ENCODE results near the gene ATL2.
"Not testable (repeated sequence)": the region's sequence is repeated elsewhere in the genome, so short reads cannot be mapped to it uniquely, and the experiment has no call there.

Gene ATL2

DNA sequence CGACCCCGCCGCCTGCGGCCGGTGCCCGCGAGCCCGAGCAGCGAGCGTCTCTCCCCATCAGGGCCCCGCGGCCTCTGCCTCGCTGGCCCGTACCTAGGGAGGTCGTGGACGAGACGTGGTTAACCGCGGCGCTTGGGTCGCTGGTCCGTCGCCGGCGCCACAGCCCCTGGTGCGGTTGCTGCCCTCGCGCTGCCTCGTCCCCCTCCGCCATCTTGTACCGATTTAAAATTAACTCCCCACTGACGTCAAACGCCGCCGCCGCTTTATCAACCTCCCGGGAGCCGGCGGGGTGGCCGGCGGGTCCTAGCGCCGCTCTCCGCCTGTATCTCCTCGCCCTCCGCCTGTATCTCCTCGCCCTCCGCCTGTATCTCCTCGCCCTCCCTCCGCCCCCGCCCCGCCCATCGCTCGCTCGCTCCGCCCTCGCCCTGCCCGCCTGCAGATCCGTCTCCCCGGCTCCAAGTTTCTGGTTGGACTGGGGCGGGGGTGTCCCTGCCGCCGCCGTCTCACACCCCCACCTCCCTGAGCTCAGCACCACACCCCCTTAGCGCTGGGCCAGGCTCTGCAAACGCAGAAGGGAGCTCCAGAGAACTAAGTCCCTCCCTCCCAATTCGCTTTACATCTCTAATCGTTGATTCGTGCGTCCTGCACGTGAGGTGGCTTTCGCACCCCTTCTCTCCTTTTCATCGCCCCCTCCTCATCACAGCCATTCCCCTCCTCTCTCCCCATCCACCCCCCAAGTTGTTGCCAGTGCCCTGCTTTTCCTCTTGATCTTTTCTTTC lies at the start of gene ATL2:
ATL2 (minus strand) TSS at position 224 of the 779 bp plus-strand sequence; CDS start at position 211, 13 bp downstream.
- peak; percentile 57 to 97 (median 92) for DNase-seq

DNA sequence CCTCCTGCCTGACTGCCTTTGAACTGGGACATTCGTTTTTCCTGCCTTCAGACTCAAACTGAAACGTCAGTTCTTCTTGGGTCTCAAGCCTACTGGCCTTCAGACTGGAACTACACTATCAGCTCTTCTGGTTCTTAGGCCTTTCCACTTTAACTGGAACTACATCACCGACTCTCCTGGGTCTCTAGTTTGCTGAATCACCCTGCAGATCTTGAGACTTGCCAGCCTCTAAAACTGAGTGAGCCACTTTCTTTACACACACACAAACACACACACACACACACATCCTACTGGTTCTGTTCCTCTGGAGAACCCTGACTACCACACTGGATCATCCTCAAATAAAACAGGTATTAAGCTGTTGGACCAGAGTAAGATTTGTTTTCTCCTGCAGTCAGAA lies 46.7 kb upstream of the ATL2 start:
- no peak for DNase-seq

DNA sequence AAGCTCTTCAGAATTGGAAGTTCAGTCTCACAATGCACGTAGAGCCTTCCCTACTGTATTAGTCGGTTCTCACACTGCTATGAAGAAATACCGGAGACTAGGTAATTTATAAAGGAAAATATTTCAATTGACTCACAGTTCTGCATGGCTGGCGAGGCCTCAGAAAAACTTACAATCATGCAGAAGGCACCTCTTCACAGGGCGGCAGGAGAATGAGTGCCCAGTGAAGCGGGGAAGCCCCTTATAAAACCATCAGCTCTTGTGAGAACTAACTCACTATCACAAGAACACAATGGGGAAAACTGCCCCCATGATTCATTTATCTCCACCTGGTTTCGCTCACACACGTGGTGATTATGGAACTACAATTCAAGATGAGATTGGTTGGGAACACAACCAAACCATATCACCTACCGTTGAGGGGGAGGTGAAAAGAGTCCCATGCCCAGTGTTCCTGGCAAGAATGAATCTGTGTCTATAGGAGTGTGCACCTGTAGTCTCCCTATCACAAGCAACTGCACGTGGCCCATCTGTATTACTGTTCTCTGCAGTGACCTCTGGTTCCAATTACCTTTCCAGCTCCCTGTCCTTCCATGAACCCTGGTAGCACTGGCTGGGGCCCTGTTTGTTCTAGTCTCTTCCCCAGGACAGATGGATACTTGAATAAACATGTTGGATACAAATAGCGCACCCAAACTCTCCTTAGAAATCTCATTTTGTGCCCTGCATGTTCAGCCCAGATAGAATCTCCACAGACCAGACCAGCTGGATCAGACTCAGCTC lies 44.4 kb upstream of the ATL2 start:
- DNase-seq, result no peak

DNA sequence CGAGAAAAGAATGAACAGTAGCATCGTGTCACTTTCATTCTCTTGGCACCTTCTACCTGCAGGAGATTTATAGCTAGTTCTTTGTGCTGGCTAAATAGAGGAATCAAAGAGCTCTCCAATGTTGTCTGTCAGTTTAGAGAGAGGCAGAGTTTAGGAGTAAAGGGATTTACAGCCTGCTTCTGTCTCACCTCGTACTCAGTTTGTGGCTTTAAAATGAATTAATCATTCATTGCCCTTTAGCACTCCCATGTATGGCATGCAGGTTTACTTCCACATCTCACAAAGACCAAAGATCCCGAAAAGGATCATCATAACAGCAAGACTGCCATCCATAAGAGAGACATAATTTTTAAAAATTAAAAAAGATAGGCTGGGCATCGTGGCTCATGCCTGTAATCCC lies 42.4 kb upstream of the ATL2 start:
- DNase-seq, result no peak

DNA sequence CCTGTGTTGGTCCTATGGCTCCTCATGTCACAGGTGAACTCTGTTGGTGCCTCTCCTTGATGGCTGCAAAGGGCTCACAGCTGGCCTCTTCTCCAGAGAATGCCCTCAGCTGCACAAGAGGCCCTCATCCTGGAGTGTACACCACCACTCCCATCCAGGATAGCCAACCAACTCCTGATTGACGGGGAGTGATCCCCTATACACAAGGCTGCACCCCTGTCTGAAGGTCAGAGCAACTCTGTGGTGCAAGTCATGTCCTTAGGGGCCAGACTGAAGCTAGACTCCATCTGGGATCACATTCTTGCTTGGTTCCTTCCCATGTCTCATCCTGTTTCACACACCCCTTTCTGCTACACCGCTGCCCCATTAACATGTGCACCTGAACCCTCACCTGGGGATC lies 41.7 kb upstream of the ATL2 start:
- DNase-seq, result no peak

DNA sequence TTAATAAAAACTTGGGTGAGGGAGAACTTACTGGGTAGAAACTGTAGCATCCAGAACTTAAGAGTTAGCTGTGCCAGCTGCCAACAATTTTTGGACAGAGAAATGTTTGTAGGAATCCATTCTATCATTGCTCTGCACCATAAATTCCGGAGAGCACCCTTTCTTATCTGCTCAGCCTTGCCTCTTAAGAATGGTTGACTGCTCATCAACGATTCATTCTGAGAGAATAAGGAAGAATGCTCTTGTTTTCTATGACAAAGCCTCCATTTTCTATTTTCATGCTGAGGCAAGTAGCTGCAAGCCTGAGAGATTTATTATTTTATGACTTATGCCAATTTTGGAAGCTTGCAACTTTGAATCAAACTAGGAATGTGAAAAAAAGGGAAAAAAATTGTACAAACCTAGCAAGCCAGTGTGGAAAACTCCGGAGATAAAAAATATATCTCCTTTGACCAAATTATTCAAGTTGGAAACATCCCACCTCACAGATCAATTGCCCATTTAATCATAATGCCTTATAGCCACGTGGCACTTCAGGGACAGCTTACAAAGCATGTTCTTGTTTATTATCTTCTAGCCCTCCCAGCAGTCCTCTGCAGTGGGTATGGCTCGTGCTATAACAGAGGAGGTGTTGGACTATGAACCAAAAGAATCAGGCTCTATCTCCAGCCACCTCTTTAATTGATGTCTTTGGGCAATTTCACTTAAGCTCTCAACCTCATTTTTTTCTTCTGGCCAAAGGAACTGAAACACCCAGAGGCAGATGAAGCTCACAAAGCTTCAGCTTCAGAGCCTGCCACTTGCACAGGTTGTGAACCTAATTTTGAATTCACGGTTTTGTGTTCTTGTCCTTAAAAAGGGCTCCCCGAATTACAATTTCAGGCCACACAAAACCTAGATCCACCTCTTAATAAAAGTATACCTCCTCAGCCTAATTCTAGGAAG lies 40.9 kb upstream of the ATL2 start:
- no peak for DNase-seq

DNA sequence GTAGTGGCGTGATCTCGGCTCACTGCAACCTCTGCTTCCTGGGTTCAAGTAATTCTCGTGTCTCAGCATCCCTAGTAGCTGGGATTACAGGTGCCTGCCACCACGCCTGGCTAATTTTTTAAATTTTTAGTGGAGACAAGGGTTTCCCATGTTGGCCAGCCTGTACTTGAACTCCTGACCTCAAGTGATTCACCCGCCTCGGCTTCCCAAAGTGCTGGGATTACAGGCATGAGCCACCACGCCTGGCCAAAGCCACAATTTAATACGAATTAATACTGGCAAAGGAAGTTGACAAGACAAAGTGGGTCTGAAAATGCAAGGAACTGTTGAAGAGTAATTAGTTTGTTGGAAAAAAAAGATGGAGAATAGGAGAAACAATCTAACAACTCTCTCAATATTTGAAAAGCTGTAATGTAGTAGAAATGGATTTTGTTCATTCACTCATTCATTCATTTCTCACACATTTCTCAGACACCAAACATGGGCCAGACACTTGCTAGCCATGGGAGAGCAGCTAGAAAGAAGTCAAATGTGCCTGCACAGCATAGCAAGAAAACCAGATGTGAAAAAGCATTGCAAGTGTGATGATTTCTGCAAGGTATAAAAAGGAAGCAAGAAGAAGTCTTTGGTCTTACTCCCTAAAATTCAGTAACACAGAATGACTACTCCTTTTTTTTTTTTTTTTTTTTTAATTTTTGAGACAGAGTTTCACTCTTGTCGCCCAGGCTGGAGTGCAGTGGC lies 39.4 kb upstream of the ATL2 start:
- no peak for DNase-seq

DNA sequence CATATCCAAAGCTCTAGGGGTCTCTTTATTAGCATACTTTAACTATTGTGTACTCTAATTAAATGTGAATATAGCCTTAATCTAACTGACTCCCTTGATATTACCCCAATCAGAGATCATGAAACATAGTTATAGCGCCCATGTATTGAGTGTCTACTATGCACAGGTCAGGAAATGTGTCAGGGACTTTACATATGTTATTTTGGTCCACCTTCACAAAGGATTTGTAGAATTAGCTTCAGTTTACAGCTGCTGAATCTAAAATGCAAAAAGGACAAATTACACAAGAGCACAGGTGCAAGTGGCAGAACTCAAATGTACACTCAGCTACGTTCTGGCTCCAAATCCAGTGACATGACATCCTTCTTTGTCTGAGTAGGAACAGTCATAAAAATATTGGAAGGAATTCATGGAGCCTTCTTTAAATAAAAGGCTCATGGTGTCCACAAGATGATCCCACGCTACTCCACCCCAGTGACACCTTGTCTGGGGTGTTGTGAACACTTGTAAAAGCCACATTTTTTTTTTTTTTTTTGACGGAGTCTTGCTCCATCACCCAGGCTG lies 38.7 kb upstream of the ATL2 start:
- no peak for DNase-seq

DNA sequence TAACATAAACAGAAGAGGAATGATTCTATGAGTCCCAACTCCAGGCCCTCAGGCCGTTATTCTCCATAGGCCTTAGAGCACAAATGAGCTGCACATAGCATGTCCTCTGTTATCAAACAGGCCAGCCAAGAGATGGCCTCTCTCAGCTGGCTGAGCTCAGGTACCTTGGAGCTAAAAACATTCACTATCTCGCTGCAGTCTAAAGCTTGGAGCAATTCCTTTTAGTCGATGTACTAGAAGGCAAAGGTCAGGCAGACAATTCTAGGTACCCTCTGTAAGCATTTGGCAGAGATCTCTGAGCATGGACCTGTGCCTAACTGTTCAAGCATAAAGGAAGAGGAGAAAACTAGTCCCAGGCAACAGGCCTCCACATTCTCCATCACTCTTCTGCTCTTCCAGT lies 38.0 kb upstream of the ATL2 start:
- DNase-seq, result no peak

DNA sequence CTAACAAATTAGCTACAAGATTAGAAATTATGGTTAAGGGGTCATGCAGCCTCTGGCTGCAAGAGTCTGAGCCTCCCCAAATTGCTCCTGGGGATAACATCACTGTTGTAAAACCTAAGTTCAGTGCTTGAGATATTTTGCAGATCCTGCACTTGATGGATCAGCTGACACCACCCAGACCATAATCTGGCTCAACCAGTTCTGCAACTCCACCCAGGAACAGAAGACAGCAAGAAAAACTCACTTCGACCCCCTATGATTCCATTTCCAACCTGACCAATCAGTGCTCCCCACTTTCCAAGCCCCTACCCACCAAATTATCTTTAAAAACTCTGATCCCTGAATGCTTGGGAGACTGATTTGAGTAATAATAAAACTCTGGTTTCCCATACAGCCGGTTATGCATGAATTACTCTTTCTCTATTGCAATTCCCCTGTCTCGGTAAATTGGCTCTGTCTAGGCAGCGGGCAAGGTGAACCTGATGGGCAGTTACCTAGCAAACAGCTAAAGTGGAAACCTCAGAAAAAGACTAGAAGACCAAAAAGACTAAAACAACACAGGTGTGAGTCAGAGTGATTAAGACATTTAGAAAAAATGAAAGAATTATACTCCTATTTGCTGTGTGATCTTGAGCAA lies 35.3 kb upstream of the ATL2 start:
- not testable (repeated sequence) for DNase-seq

DNA sequence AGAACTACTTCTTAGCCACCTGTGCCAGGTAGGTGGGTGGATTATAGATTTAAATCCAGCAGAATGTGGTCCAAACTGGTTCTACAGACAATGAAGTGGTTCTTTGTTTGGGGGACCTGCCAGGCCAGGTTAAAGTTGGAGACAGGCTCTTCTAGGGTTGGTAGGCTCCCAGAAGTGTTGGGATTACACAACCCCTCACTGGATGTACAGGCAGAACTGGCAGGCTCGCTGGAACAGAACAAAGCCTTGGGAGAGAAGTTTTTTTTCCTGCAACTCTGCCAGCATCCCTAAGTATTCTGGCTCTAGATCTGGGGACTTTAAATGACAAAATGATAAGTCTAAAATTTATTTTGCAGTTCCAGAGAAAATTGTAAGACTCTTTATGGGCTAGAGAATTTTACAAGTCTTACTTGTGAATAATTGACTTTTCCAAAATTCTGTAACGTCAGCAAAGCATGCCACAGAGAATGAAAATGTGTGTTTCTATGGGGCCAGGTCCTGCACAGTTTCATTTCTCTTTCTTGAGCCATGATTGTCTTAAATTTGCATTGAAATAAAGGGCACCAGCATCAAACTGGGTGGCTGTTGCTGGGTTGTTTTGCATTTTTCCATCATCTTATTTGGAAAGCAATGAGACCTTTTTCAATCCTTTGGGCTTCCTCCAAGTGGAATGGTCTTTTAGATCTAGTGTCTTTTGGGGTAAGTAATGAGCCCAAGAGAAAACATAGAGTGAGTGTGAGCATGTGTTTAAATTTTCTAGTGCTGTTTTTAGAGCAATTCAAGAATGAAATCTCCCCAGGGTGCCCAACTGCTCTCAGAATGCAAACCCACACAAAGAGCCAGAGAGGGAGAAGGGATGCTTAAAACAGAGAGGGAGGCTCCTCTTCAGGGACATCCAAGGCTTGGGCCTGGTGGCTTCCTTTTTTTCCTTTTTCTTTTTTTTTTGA lies 32.4 kb upstream of the ATL2 start:
- peak in 33 of 58 donors; percentile 3 to 70 (median 19) for DNase-seq

DNA sequence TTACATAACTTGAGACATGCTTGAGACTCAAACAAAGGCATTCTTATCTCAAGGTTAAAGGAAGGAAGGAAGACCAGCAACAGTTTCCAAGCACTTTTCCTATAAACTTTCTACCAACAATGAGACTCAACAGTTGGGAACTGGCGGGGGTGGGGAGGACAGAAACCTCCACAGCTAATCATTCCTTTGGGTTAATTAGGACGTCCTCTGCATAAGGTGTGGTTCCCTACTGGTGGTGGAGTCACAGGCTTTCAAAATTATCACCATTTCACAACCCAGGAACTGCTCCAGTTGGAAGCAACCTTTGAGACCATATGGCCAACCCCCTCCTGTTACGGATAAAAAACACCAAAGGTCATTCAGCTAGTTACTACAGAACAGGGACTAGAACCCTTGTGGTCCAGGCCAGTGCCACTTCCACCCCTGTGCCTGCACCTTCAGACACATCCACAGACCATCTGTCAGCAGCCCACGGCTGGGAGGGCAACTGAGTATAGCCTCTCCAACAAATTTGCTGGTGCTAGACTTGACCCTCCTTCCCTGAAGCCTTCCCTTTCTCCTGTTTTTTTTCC lies 30.1 kb upstream of the ATL2 start:
- DNase-seq, result no peak

DNA sequence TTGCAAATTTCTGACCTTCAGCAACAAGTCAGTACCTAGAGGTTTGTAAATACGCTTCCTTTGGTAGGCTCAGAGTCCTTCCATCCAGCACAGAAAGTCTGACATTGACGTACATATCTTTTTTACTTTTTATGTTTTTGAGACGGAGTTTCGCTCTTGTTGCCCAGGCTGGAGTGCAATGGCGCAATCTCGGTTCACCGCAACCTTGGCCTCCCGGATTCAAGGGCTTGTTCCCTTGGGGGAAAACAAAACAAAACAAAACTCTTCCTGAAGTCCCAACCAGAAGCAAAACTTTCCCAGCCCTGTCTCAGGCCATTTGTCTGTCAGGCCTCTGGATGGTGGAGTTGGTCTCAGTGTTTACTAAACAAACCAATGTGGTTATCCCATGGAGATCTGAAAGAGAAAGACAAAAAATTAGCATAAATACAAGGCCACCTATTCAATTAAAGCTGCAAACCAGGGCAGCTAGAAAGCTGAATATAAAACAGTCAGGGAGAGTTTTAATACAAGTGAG lies 29.6 kb upstream of the ATL2 start:
- peak in 6 of 58 donors; percentile 2 to 36 (median 18) for DNase-seq

DNA sequence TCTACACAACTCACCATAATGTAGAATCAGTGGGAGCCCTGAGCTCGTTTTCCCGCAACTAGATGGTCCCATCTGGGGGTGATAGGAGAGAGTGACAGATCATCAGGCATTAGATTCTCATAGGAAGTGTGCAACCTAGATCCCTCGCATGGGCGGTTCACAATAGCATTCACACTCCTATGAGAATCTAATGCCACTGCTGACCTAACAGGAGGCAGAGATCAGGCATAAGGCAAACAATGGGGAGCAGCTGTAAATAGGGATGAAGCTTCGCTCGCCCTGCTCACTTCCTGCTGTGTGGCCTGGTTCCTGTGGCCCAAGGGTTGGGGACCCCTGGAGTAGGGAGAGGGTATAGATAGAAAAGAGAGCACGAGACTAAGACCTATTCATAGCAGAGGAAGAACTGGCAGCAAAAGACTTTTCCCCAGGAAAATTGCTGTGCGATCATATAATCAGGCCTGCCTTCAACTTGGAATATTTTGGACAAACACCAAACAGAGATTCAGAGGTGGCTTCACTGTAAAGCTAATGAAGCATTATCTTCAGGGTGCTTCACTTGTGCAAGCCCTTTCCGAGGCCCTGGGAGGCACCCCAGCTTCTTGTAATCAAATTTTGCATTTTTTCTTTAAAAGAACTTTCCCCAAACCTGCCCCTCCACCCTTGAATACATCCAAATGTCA lies 29.0 kb upstream of the ATL2 start:
- no peak for DNase-seq

DNA sequence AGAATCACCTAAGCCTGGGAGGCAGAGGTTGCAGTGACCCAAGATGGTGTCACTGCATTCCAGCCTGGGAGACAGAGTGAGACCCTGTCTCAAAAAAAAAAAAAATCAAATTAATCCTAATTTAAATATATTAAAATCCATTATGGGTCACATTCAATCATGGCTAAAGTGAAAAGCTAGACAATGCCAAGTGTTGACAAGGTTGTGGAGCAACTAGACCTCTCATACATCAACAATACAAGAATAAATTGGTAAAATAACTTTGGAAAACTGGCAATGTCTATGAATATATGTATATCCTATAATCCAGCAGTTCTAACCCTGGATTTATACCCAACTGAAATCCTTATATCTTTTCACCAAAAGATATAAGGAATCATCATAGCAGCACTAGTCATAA lies 23.4 kb upstream of the ATL2 start:
- DNase-seq, result no peak

DNA sequence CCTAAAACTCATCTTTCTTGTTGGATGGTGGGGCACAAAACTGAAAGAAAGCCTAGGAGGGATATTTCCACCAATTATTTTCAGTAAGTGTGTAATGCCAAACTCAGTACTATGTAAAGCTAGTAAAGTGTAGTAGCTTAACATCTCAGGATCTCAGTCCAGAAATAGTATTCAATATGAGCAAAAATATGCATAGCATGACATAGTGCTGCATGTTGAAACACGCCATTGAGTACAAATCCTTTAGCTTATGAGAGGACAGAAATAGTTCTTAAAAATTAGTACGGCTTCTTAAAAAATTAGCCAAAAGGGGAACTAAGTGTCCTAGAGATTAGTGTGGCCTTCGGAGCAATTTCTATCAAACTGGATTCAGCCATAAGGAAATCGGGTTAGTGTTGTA lies 21.7 kb upstream of the ATL2 start:
- no peak for DNase-seq

DNA sequence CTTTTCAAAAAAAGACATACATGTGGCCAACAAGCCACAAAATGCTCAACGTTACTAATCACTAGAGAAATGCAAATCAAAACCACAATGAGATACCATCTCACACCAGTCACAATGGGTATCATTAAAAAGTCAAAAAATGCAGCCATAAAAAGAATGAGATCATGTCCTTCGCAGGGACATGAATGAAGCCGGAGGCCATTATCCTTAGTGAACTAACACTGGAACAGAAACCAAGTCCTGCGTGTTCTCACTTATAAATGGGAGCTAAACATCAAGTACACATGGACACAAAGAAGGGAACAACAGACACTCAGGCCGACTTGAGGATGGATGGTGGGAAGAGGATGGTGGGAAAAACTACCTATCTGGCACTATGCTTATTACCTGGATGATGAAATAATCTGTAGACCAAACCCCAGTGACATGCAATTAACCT lies 17.8 kb upstream of the ATL2 start:
- DNase-seq, result no peak

DNA sequence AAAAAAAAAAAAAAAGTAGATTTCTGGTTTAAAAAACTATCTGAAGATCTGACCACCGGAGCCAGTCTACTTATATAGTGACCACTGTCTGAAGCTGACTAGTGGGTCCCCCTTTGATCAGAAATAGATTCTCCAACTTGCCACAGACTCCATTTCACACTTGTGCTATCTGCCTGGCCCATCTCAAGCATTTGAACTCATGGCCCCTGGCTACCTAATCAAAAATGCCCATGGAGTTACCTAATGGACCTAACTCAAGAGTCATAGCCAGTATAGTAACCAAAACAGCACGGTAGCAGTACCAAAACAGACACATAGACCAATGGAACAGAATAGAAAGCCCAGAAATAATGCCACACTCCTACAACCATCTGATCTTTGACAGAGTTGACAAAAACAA lies 17.0 kb upstream of the ATL2 start:
- DNase-seq, result no peak
